ENCODE results near the gene DNAJB6. TPM values are rescaled to one million over a fixed set of nuclear protein-coding genes. Genes with fewer than 3 reads are reported as not detected.
"Not testable (repeated sequence)": the region's sequence is repeated elsewhere in the genome, so short reads cannot be mapped to it uniquely, and the experiment has no call there.

The DNAJB6 gene
- total RNA-seq, 1 experiment from 2014 or later: 101 TPM

DNA sequence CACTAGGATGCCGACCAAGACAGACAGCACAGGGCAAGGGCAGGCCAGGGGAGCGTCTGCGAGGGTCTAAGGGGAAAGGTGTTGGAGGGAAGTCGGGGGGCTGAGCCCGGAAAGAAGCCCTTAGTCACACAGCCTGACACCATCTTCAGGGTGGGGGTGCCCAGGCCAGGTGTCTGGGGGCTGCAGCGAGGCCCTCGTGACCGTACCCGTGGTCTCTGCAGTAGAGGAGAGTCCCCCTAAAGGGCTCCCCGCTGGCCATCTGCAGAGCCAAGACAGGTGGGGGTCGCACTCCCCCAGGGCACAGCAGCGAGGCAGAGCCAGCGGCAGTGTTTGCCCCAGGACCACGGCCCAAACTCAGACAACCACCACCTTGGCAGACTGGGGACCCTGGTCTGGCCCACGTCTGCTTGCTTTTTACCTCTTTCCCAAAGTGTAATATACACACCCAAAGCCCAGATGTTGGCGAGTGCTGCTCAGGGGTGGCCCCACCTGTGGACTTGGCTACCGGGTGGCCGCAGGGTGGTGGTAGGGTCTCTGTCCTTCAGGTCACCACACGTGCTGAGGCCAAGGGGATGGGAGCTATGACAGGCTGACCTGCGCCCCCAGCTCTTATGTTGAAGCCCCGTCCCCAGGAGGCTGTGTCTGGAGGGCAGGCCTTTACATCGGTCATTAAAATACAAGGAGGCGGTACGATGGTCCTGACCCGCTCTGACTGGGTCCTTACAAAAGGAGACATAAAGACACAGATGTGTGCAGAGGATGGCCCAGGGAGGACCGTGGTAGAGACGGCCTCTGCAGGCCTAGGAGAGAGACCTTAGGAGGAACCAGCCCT, 107.4 kb downstream of the DNAJB6 start:
- DNase-seq (ENCODE audit: low read depth): no peak
- in situ Hi-C loops (cut with HindIII; ENCODE audit: low pct_unique_long_range_greater_than_20kb, low sequenced_read_pairs): no loop called here

DNA sequence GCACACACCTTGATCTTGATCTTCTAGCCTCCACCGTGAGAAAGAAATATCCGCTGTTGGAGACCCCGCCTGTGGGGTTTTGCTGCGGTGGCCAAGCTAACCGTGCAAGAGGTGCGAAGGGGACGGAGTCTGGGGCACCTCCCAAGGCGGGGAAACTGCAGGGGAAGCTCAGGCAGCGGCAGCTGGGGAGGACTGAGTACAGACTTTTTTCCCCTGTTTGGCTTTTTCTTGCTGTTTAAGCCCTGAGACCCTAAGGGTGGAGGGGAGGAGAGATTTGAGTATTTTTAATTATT, 108.0 kb downstream of the DNAJB6 start:
- in situ Hi-C loops (cut with HindIII; ENCODE audit: low pct_unique_long_range_greater_than_20kb, low sequenced_read_pairs): no loop called here
- DNase-seq (ENCODE audit: low read depth): no peak

DNA sequence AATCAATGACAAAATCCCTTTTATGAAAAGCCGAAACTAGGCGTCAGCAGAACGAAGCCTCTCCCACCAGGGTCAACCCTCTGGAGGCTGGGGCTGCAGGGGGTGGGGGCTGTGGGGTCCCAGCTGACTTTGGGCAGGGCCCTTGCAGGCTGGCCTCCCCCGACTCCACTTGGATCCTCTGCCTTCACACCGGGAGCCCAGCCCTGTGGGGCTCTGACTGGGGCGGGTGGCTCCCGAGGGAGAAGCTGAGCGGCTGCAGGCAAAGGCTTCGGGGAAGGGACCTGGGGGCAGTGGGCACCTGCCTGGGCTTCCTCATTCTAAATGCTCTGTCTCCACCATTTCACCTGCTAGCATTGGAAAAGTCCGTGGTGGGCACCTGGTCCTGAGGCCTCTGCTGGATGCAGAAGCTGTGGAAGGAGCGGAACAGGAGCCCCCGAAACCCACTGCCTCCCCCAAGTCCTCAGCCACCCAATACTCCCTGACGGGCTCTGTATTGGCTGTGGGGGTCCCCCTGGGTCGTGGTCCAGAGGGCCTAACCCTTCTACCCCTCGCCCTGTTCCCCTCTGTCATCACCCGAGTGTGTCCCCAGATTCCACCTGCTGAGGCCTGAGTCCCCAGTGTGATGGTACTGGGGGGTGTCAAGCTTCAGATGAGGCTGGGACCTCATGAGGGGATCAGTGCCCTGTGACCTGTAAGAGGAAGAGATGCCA, 108.6 kb downstream of the DNAJB6 start:
- in situ Hi-C loops (cut with HindIII; ENCODE audit: low pct_unique_long_range_greater_than_20kb, low sequenced_read_pairs): no loop called here
- DNase-seq (ENCODE audit: low read depth): no peak

DNA sequence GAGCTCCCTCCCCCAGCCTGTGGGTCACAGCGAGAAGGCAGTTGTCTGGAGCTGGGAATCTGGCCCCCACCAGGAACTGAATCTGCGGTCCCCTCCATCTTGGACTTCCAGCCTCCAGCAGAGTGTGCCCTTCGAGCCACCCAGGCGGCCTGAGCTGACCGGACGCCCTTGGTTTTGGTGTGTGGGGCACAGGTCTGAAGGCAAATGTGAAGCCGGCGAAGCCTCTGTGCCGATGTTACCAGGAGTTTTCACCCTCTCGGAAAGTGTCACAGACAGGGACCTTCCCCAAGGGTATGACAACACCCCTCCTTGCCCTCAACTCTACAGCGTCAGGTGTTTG, 109.1 kb downstream of the DNAJB6 start:
- DNase-seq (ENCODE audit: low read depth): no peak
- in situ Hi-C loops (cut with HindIII; ENCODE audit: low pct_unique_long_range_greater_than_20kb, low sequenced_read_pairs): no loop called here

DNA sequence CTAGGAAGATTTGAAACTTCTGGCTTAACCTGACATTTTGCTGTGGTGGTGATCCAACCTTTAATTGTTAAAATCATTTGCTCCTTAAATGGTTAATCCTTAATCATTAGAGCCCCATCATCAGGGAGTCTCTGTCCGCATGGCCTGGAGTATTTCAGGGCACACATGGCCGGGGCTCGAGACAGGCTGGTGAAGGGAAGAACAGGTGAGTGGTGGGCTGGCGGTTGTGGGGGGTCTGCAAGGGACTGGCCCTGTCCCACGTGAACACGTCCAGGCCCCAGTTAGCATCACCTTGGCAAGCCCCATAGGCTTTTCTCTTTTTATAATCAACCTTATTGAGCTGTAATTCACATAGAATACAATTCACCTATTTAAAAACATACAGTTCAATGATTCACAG, 109.5 kb downstream of the DNAJB6 start:
- no peak for DNase-seq (ENCODE audit: low read depth)
- in situ Hi-C loops (cut with HindIII; ENCODE audit: low pct_unique_long_range_greater_than_20kb, low sequenced_read_pairs): no loop called here

DNA sequence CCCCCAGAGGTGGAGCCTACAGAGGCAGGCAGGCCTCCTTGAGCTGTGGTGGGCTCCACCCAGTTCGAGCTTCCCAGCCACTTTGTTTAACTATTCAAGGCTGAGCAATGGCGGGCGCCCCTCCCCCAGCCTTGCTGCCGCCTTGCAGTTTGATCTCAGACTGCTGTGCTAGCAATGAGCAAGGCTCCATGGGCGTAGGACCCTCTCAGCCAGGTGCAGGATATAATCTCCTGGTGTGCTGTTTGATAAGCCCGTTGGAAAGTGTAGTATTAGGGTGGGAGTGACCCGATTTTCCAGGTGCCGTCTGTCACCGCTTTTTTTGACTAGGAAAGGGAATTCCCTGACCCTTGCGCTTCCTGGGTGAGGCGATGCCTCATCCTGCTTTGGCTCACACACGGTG, 117.2 kb downstream of the DNAJB6 start:
- in situ Hi-C loops (cut with HindIII; ENCODE audit: low pct_unique_long_range_greater_than_20kb, low sequenced_read_pairs); DNase-seq (ENCODE audit: low read depth): not testable (repeated sequence)

DNA sequence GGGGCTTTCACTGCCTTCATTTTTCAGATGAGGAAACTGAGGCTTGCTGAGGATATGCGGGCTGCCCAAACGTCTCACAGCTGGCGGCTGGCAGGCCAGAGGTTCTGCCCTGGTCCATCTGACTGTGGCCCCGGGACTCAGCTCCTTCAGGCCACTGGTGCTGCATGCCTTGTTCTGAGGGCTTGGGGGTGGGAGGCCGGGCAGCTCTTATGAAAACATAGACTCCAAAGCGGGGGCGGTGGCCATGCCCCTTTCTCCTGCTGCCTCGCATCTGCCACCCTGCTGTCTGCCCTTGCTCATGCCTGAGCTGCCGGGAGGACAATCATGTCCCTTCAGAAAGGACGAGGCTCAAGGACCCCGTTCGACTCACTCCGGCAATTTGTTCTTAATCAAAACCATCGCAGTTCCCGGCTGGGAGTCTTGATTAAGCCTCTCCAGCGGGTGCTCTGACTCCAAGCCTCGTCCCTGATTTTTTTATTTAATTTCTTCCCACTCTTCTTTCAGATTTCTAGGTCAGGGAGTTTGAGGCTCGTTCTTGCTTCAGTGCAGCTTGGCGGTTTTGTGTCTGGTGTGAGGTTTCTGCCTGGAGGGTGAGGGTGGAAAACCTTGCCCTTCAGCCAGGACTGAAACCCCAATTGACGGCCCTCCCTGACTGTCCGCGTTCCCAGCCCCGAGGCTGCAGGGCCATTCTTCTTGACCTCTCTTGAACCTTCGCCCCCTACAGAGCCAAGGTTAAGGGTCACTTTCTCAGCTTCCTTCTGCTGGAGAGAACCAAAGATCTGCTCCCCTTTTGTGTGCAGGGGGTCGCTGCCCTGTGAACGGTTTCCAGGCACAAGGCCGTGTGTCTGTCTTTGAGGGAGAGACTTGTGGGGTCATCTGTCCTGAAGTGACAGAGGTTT, 120.8 kb downstream of the DNAJB6 start:
- in situ Hi-C loops (cut with HindIII; ENCODE audit: low pct_unique_long_range_greater_than_20kb, low sequenced_read_pairs): no loop called here
- no peak for DNase-seq (ENCODE audit: low read depth)

DNA sequence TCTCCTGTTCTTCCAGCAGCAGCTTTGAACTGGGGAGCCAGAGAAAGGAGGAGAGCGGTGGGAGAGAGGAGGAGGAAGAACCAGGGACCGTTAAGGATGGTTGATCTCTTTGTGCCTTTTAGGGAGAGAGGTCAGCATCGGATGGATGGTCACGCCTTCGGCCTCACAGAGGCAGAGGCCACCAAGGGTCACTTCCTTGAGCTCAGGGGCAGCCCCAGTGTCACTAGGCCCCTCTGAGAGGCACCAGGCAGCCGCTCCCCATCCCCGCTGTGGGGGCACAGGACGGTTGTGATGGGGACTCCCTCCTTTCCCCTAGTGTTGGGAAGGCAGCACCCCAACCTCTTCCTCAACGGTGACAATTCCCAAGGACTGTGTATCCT, 121.4 kb downstream of the DNAJB6 start:
- no peak for DNase-seq (ENCODE audit: low read depth)
- in situ Hi-C loops (cut with HindIII; ENCODE audit: low pct_unique_long_range_greater_than_20kb, low sequenced_read_pairs): no loop called here

DNA sequence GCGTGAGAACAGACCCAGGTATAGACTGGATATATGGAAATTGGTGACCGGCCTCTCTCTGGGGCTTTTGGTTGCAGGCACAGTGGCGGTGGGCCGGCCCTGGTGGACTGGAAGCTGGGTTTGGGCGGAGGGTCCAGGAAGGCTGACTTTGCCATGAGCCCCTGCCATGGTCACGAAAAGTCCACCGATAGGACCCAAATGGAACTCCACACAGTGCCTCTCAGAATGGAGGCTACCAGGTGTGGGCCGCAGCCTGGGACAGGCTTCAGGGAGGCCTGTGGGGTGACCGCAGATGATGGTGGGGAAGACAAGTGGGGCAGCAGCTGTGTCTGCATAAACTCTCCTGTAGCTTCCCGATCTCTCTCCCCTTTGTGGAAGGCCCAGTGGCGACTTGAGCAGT, 123.2 kb downstream of the DNAJB6 start:
- no peak for DNase-seq (ENCODE audit: low read depth)
- in situ Hi-C loops (cut with HindIII; ENCODE audit: low pct_unique_long_range_greater_than_20kb, low sequenced_read_pairs): no loop called here

DNA sequence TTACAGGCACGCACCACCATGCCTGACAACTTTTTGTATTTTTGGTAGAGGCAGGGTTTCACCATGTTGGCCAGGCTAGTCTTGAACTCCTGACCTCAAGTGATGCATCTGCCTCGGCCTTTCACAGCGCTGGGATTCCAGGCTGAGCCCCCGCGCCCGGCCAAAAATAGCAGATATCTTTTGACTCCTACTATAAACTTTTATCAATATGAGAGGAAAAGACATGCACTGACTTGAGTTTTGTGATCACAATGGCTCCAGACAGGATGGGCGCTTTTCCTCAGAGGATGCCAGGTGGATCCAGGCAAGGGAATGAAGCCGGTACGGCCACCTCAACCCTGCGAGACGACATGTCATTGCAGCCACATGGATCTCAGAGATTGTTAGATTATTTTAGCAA, 123.9 kb downstream of the DNAJB6 start:
- in situ Hi-C loops (cut with HindIII; ENCODE audit: low pct_unique_long_range_greater_than_20kb, low sequenced_read_pairs): no loop called here
- DNase-seq (ENCODE audit: low read depth): no peak

DNA sequence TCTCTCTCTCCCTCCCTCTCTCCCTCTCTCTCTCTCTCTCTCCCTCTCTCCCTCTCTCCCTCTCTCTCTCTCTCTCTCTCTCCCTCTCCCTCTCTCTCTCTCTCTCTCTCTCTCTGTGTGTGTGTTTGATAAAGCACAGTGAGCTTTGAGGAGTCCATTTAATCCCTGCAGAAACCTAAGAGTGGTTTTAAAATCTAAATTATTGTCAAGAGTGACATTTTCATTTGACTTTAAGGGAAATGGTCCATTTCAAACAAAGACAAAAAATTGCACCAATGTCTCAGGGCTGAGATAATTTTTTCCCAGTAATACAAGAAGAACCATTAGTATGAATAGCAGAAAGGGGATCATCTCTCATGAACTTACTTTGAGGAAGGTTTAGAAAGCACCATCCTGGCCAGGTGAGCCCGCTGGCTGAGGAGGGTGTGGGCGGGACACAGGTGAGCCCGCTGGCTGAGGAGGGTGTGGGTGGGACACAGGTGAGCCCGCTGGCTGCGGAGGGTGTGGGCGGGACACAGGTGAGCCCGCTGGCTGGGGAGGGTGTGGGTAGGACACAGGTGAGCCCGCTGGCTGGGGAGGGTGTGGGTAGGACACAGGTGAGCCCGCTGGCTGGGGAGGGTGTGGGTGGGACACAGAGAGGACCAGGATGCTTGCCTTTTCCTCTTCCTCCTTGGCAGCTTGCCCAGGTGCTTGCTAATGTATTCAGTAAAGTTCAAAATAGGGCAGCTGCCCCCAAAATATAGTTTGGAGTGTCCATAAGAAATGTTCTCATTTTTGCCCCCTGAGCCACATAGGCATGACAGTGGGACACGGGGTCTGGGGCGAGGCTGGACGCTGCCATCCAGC, 125.0 kb downstream of the DNAJB6 start:
- no peak for DNase-seq (ENCODE audit: low read depth)
- in situ Hi-C loops (cut with HindIII; ENCODE audit: low pct_unique_long_range_greater_than_20kb, low sequenced_read_pairs): no loop called here

DNA sequence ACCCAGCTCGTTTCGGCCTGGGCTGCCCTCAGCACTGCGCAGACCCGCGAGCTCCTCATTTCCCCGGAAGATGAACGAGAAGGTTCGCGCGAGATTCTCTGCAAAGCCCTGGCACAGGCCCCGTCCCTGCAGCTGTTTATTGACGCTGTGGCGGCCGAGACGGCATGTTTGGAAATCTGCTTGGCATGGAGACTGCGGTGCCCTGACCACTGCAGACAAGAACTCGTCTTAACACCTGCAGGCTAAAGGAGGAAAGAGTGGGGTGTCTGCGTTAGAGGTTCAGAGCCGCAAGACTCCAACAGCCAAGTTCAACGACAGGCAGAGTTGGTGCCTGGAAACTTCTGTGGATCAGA, 125.6 kb downstream of the DNAJB6 start:
- in situ Hi-C loops (cut with HindIII; ENCODE audit: low pct_unique_long_range_greater_than_20kb, low sequenced_read_pairs): no loop called here
- no peak for DNase-seq (ENCODE audit: low read depth)

DNA sequence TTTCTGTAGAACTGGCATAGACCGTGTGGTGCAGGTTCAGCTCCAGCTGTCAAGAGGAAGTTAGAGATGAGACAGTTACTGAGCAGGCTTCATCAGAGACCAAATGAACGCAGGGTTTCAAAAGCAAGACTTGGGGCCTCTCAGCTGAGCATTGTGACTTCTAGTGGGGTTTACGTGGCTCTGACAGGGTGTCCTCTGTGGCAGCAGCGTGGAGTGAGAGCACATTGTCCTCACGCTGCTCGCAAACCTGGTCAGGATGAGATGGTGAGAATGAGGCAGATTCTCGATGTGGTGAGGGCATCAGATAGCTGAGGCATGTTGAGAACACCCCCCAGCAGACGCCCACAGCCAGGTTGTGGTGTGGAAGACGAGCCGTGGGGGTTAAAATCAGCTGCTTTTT, 126.0 kb downstream of the DNAJB6 start:
- in situ Hi-C loops (cut with HindIII; ENCODE audit: low pct_unique_long_range_greater_than_20kb, low sequenced_read_pairs): no loop called here
- no peak for DNase-seq (ENCODE audit: low read depth)

DNA sequence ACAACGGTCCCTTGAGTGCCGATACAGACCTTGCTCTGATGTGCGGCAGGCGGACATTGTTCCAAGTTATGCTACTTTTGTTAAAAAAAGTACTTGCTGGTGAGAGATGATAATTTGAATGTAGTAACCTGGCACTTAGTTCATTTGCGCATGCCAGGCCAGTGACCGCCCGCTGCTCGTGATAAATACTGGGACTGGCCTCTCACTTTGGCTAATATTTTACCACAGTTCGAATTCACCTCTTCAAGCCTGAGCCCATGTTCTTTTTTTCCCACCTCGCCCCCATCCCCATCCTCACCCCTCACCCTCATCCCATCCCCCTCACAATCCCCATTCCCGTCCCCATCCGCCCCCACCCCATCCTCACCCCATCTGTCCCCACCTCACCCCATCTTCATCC, 126.4 kb downstream of the DNAJB6 start:
- in situ Hi-C loops (cut with HindIII; ENCODE audit: low pct_unique_long_range_greater_than_20kb, low sequenced_read_pairs): no loop called here
- no peak for DNase-seq (ENCODE audit: low read depth)

DNA sequence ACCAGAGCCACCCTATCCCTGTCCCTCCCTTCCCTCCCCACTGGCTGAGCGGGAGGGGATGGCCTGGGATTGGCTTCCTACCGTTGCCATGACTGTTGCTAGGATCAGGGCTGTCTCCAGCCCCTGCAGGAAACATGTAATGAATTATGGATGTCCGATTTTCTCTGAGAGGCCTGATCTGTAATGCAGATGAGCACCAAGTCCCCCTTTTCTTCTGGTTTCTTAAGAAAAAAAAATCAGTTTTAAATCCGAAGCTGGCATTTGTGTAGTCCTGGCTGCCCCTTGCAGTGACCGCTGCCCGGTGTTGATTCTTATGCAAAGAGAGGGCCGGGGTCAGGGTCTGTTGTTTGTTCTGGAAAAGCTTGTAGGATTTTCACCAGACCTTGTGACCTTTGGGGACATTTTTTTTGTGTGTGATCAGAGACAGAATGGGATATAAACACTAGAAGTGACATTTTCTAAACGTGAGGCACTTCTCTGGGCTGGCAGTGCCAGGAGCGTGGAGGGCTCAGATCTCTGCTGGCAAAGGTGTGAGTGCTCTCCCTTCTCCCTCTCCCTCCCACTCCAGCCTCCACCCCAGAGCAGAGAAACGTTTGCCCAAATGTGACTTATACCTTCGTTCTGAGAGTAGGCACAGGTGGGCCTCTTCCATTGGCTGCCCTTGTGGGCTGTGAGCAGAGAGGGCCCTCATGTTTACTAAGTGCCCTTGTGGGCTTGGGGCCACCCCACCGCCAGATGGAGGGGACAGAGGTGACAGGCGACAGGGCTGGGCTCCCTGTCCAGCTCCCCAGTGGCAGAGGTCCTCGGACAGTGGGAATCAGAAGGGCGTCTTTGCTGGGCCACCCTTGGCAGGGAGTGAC, 127.5 kb downstream of the DNAJB6 start:
- in situ Hi-C loops (cut with HindIII; ENCODE audit: low pct_unique_long_range_greater_than_20kb, low sequenced_read_pairs): no loop called here
- DNase-seq (ENCODE audit: low read depth): no peak

DNA sequence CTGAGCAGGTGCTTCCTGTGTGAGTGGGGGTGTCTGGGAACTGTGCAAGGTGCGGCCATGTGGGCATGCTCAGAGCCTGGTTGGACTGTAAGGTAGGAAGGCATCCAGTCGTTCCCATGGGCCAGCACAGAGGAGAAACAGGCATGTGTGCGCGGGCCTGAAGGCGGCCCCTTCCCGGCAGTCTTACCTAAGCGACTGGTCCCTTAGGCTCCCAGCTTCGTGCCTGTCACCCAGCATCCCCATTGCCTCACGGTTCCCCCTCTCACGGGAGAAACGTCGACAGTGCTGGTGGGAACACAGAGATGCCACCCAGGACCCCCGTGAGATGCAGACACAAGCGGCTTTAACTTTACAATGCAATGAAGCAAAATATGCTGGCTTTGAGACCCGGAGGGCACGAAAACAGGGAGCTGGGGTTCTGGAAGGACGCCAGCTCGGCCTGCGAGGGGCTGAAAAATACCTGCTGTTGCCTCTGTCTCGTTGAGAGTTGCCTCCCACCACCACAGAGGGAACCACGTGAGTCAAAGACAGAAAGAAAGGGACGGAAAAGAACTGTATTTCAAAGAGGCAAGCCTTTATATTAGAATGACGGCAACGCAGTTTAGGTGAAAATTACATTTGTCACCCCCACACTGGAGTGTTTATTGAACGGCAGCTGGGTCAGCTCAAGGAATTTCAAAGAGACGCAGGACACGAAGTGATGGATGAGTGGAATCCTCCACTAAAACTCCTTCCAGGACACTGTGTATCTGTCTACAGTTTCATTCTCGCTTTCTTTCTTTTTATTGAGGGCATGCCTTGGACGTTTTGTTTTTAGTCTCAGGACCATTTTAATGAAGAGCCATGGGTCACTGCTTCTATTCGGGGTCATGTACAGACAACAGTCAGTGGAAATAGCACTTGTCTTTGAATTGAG, 128.4 kb downstream of the DNAJB6 start:
- DNase-seq (ENCODE audit: low read depth): no peak
- in situ Hi-C loops (cut with HindIII; ENCODE audit: low pct_unique_long_range_greater_than_20kb, low sequenced_read_pairs): no loop called here

All from Caki2 (cell line).